ENCODE data around the gene CCND3. TPM values are rescaled to one million over a fixed set of nuclear protein-coding genes. Genes with fewer than 3 reads are reported as not detected.

Gene CCND3
- total and polyA plus RNA-seq, 2 of the 13 experiments (the other 11 are each of a cell fraction or from before 2014, with no cell fraction given): 4.3 to 7.2 TPM

- in situ Hi-C loops (cut with HindIII; ENCODE audit: extremely low pct_ligation_motif_present, low pct_unique_long_range_greater_than_20kb): no loop called here
- ChIA-PET CTCF (ENCODE audit: low intra/inter-chr PET ratio, low total read pairs) (no interaction called here), POLR2A (no interaction called here)
- DNase-seq (ENCODE audit: low spot score): no peak
- ATAC-seq: no peak
- Histone ChIP-seq H3K27ac (ENCODE audit: extremely low read length, insufficient read depth, low read length) (no peak overlapping the region), H3K4me1 (ENCODE audit: insufficient read depth, low read length) (peaks cover 4% of the 10 kb centered on the region), H3K9ac (ENCODE audit: insufficient read depth, low read depth, low read length) (no peak overlapping the region), H4K20me1 (ENCODE audit: insufficient read depth, low read length) (no peaks in the 10 kb centered on the region; the same call in 1 of the 2 replicates), H3K4me2 (ENCODE audit: low read depth, low read length) (no peak overlapping the region), H3K36me3 (replicated peaks in 1 of 2; ENCODE audit: control insufficient read depth in 1 of 2, insufficient read depth in 2 of 2, low read length in 2 of 2) (peaks cover 19 to 54% of the 10 kb centered on the region in 2 experiments), H3K79me2 (ENCODE audit: insufficient read depth, low read length) (peaks cover 18% of the 10 kb centered on the region), H2AFZ (ENCODE audit: low read length) (no peak overlapping the region), H3K4me3 (replicated peaks in 1 of 3; ENCODE audit: insufficient read depth in 1 of 3, low read depth in 2 of 3, low read length in 3 of 3) (no peak overlapping the region), H3K9me3 (ENCODE audit: low read length) (no peaks in the 10 kb centered on the region), H3K27me3 (ENCODE audit: control insufficient read depth in 1 of 2, insufficient read depth in 2 of 2, low read length in 2 of 2) (no peaks in the 10 kb centered on the region)
- intact Hi-C loops (cut with micrococcal nuclease; ENCODE audit: unreplicated experiment): no loop called here
- 94% methylated on average over 2 of the region's 2 CpGs for WGBS (ENCODE audit: low lambda C conversion rate)
- TF ChIP-seq TCF7L2 (IDR thresholded peaks at IDR 0.05; ENCODE audit: low read depth, low read length) (no peak), ZNF597 (CRISPR knock-in tag; IDR thresholded peaks at IDR 0.05) (no peak), ADNP (CRISPR knock-in tag; IDR thresholded peaks at IDR 0.05) (no peak), NCOA1 (CRISPR knock-in tag; IDR thresholded peaks at IDR 0.05) (no peak), SOX5 (CRISPR knock-in tag; IDR thresholded peaks at IDR 0.05; ENCODE audit: borderline replicate concordance) (no peak), RCOR2 (CRISPR knock-in tag; IDR thresholded peaks at IDR 0.05) (no peak), GMEB2 (CRISPR knock-in tag; IDR thresholded peaks at IDR 0.05; ENCODE audit: low read depth) (no peak), ATF6 (CRISPR knock-in tag; conservative IDR thresholded peaks at IDR 0.05) (no peak), TOPORS (CRISPR knock-in tag; IDR thresholded peaks at IDR 0.05) (no peak), ZNF180 (CRISPR knock-in tag; IDR thresholded peaks at IDR 0.05; ENCODE audit: borderline replicate concordance, low read depth) (no peak), ZNF160 (CRISPR knock-in tag; IDR thresholded peaks at IDR 0.05) (no peak), ZNF747 (CRISPR knock-in tag; IDR thresholded peaks at IDR 0.05; ENCODE audit: borderline replicate concordance) (no peak), ZFP41 (CRISPR knock-in tag; IDR thresholded peaks at IDR 0.05; ENCODE audit: borderline replicate concordance) (no peak), RELA (CRISPR knock-in tag; IDR thresholded peaks at IDR 0.05) (no peak)
- TF ChIP-seq, protein P1, sequence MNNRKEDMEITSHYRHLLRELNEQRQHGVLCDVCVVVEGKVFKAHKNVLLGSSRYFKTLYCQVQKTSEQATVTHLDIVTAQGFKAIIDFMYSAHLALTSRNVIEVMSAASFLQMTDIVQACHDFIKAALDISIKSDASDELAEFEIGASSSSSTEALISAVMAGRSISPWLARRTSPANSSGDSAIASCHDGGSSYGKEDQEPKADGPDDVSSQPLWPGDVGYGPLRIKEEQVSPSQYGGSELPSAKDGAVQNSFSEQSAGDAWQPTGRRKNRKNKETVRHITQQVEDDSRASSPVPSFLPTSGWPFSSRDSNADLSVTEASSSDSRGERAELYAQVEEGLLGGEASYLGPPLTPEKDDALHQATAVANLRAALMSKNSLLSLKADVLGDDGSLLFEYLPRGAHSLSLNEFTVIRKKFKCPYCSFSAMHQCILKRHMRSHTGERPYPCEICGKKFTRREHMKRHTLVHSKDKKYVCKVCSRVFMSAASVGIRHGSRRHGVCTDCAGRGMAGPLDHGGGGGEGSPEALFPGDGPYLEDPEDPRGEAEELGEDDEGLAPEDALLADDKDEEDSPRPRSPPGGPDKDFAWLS (CRISPR knock-in tag; IDR thresholded peaks at IDR 0.05; ENCODE audit: borderline replicate concordance): no peak
- TF ChIP-seq, protein P2, sequence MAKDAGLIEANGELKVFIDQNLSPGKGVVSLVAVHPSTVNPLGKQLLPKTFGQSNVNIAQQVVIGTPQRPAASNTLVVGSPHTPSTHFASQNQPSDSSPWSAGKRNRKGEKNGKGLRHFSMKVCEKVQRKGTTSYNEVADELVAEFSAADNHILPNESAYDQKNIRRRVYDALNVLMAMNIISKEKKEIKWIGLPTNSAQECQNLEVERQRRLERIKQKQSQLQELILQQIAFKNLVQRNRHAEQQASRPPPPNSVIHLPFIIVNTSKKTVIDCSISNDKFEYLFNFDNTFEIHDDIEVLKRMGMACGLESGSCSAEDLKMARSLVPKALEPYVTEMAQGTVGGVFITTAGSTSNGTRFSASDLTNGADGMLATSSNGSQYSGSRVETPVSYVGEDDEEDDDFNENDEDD (CRISPR knock-in tag; IDR thresholded peaks at IDR 0.05; ENCODE audit: borderline replicate concordance): no peak
- TF ChIP-seq, protein P3, sequence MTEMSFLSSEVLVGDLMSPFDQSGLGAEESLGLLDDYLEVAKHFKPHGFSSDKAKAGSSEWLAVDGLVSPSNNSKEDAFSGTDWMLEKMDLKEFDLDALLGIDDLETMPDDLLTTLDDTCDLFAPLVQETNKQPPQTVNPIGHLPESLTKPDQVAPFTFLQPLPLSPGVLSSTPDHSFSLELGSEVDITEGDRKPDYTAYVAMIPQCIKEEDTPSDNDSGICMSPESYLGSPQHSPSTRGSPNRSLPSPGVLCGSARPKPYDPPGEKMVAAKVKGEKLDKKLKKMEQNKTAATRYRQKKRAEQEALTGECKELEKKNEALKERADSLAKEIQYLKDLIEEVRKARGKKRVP (CRISPR knock-in tag; IDR thresholded peaks at IDR 0.05): no peak
- no peak for FAIRE-seq
- BruUV-seq (replicated peaks): no TSS peak
Measured at GRCh38 chr6:41914343-41914742, 27.3 kb downstream of the CCND3 start.
